Choroid plexus epithelial cell (primary cell): ENCODE results near the gene CDKN1C.

Experiments used
- DNase-seq: peaks from one replicate; pipeline ENCODE4 v3.0.0-alpha.2; 2010; ENCODE audit warnings: low read depth
- H3K4me3 ChIP-seq: 2 replicates; pipeline ENCODE4 v1.5.1; 2011; ENCODE audit warnings: low read depth, mild to moderate bottlenecking, control low read depth, low read length, moderate library complexity
- TF ChIP-seq, protein P1 (sequence below): conservative IDR thresholded peaks from 2 replicates; pipeline ENCODE4 v1.5.1; 2011; ENCODE audit warnings: low read depth, mild to moderate bottlenecking, control low read depth, inconsistent platforms, low read length, moderate library complexity

CDKN1C gene

GRCh38 chr11:2916892-2917645 lies 31.5 kb upstream of the CDKN1C start:
- no peak overlapping the region for H3K4me3 ChIP-seq
- no peak for DNase-seq
- TF ChIP-seq, protein P1, sequence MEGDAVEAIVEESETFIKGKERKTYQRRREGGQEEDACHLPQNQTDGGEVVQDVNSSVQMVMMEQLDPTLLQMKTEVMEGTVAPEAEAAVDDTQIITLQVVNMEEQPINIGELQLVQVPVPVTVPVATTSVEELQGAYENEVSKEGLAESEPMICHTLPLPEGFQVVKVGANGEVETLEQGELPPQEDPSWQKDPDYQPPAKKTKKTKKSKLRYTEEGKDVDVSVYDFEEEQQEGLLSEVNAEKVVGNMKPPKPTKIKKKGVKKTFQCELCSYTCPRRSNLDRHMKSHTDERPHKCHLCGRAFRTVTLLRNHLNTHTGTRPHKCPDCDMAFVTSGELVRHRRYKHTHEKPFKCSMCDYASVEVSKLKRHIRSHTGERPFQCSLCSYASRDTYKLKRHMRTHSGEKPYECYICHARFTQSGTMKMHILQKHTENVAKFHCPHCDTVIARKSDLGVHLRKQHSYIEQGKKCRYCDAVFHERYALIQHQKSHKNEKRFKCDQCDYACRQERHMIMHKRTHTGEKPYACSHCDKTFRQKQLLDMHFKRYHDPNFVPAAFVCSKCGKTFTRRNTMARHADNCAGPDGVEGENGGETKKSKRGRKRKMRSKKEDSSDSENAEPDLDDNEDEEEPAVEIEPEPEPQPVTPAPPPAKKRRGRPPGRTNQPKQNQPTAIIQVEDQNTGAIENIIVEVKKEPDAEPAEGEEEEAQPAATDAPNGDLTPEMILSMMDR = no peak

GRCh38 chr11:2916114-2916891 lies 30.7 kb upstream of the CDKN1C start:
- H3K4me3 ChIP-seq = no peak overlapping the region
- TF ChIP-seq, protein P1 = no peak
- no peak for DNase-seq

- DNase-seq = no peak
- H3K4me3 ChIP-seq = no peak overlapping the region
- TF ChIP-seq, protein P1 = no peak
These were observed 29.9 kb upstream of the CDKN1C start for GRCh38 chr11:2915473-2915872.

DNA sequence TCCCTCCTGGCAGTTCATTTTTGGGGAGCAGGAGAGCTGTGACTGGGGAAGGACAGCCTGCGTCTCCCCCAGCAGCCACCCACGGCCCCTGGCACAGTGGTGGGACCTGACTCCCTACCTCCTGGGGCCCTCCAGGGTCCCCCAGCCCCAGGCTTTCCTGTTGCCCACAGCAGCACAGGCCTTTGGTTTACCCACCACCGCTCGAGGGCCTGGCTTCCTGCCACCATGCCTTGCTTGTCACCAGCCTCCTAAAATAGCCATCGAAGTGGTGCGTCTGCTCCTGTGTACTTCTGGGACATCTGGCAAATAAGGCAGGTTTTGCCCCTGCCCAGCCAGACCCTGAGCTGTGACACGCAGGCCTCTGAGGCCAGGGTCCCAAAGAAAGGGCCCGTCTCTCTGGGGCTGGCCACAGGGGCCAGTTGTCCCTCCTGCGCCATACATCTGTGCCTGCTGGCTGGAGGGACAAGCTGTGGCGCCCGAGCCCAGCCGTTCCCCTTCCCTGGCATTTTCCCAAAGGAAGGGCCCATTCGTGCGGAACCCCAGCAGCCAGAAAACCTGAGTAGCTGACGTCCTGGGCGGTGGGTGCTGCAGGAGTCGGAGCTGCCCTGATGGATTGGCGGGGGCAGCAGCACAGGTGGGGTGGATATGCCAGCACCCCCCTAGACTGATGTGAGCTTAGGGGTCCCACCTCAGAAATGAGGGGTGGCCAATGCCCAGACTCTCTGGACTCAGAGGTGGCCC lies 29.1 kb upstream of the CDKN1C start:
- TF ChIP-seq, protein P1 = no peak
- no peak overlapping the region for H3K4me3 ChIP-seq
- no peak for DNase-seq

DNA sequence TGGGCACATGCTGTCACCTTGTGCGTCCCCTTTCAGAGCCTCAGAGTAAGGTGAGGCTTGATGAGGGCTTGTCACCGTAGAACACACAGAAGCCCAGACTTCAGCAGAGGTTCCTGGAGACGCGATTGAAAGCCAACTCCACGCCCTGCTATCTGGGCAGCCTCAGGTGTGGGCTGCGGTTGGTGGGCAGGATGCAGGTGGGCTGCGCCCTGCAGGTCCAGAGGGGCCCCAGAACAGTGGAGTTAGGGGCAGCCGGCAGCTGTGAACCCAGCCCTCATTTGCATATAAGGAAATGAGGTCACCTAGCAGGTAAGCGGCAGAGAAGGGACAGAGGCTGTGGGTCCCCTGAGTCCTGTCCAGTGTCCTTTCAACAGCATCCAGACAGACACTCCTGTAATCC lies 28.2 kb upstream of the CDKN1C start:
- TF ChIP-seq, protein P1 = no peak
- no peak for DNase-seq

GRCh38 chr11:2913019-2913431 lies 27.4 kb upstream of the CDKN1C start:
- TF ChIP-seq, protein P1 = no peak
- no peak overlapping the region for H3K4me3 ChIP-seq
- DNase-seq = peak; percentile 67

More for the DNA sequence above, 28.2 kb upstream of the CDKN1C start:
- H3K4me3 ChIP-seq = no peak overlapping the region
